Ovary (tissue), 3 donors: ENCODE data around the gene CUL9.

Experiments used
- EP300 ChIP-seq: sonication (generic); formaldehyde crosslinking; IDR thresholded peaks from one replicate; pipeline ENCODE4 v1.6.1; 2017; ENCODE audit warnings: antibody characterized with exemption
- TF ChIP-seq, protein P1 (sequence below), 3 donors: fragments of 450-650 bp in 2 of 3; fragments of 200-600 bp in 1 of 3; IDR thresholded peaks; one replicate each; pipeline versions ENCODE4 v1.5.1 to v1.8.0; 2016 to 2022; ENCODE audit warnings: antibody characterized with exemption in 3 of 3, mild to moderate bottlenecking in 1 of 3
- donor health status: DM: no; HTN: no; CAD: no.

DNA sequence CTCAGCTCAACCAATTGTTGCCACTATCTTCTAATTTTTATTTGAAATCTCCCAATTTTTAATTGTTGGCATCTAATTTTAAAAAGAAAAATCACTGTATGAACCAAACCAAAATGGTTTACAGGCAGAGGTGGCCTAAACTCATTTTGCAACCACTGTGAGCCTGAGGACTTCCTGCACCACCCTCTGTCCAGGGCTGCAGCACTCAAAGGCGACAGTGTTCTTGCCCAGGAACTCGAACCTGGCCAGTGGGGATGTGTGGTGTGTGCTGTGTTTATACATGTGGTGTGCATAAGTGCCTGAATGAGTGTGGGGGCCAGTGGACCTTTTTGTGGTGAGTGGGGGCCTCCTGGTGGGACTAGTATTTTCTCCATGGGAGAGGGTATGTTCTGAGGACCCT, 91.7 kb downstream of the CUL9 start:
- TF ChIP-seq, protein P1, sequence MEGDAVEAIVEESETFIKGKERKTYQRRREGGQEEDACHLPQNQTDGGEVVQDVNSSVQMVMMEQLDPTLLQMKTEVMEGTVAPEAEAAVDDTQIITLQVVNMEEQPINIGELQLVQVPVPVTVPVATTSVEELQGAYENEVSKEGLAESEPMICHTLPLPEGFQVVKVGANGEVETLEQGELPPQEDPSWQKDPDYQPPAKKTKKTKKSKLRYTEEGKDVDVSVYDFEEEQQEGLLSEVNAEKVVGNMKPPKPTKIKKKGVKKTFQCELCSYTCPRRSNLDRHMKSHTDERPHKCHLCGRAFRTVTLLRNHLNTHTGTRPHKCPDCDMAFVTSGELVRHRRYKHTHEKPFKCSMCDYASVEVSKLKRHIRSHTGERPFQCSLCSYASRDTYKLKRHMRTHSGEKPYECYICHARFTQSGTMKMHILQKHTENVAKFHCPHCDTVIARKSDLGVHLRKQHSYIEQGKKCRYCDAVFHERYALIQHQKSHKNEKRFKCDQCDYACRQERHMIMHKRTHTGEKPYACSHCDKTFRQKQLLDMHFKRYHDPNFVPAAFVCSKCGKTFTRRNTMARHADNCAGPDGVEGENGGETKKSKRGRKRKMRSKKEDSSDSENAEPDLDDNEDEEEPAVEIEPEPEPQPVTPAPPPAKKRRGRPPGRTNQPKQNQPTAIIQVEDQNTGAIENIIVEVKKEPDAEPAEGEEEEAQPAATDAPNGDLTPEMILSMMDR (IDR thresholded peaks at IDR 0.05), result no peak
- TF ChIP-seq EP300, result no peak
